ENCODE data around the gene PRTFDC1.
"Not testable (repeated sequence)": the region's sequence is repeated elsewhere in the genome, so short reads cannot be mapped to it uniquely, and the experiment has no call there.

DNA sequence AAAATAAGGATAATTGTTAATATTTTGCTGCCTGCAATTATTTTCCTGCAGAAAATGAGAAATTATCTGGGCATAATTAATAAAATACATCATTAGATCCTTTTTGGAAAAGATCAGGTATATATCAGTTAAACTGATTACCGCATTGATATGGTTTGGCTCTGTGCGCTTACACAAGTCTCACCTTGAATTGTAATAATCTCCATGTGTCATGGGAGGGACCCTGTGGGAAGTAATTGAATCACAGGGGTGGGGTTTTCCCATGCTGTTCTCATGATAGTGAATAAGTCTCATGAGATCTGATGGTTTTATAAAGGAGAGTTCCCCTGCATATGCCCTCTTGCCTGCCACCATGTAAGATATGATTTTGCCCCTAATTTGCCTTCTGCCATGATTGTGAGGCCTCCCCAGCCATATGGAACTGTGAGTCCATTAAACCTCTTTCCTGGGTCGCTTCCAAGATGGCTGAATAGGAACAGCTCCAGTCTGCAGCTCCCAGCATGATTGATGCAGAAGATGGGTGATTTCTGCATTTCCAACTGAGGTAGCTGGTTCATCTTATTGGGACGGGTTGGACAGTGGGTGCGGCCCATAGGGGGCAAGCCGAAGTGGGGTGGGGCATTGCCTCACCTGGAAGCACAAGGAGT lies 30.1 kb downstream of the PRTFDC1 start:
- TF ChIP-seq, protein P1, sequence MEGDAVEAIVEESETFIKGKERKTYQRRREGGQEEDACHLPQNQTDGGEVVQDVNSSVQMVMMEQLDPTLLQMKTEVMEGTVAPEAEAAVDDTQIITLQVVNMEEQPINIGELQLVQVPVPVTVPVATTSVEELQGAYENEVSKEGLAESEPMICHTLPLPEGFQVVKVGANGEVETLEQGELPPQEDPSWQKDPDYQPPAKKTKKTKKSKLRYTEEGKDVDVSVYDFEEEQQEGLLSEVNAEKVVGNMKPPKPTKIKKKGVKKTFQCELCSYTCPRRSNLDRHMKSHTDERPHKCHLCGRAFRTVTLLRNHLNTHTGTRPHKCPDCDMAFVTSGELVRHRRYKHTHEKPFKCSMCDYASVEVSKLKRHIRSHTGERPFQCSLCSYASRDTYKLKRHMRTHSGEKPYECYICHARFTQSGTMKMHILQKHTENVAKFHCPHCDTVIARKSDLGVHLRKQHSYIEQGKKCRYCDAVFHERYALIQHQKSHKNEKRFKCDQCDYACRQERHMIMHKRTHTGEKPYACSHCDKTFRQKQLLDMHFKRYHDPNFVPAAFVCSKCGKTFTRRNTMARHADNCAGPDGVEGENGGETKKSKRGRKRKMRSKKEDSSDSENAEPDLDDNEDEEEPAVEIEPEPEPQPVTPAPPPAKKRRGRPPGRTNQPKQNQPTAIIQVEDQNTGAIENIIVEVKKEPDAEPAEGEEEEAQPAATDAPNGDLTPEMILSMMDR (IDR thresholded peaks at IDR 0.05): not testable (repeated sequence)
- not testable (repeated sequence) for TF ChIP-seq POLR2A (IDR thresholded peaks at IDR 0.05)

Data from esophagus squamous epithelium (tissue), 4 donors.